Fibroblast of upper back skin (primary cell): ENCODE data around the gene TSEN2.
"Not testable (repeated sequence)": the region's sequence is repeated elsewhere in the genome, so short reads cannot be mapped to it uniquely, and the experiment has no call there.

Experiments
- DNase-seq: peaks from one replicate; pipeline ENCODE4 v3.0.0-alpha.2; 2013

The TSEN2 gene

GRCh38 chr3:12507591-12508281, 23.5 kb downstream of the TSEN2 start:
- peak; percentile 71 for DNase-seq

GRCh38 chr3:12508291-12508700, 24.0 kb downstream of the TSEN2 start:
- peak; percentile 99 for DNase-seq

- DNase-seq: no peak
Measured at GRCh38 chr3:12509466-12509865, 25.2 kb downstream of the TSEN2 start.

GRCh38 chr3:12512534-12513118, 28.3 kb downstream of the TSEN2 start:
- DNase-seq: no peak

- no peak for DNase-seq
Measured at GRCh38 chr3:12513694-12514446, 29.6 kb downstream of the TSEN2 start.

- no peak for DNase-seq
Measured at GRCh38 chr3:12515631-12516030, 31.4 kb downstream of the TSEN2 start.

- DNase-seq: no peak
Measured at GRCh38 chr3:12516873-12517272, 32.6 kb downstream of the TSEN2 start.

GRCh38 chr3:12518261-12519028, 34.2 kb downstream of the TSEN2 start:
- no peak for DNase-seq

GRCh38 chr3:12521010-12521409, 36.7 kb downstream of the TSEN2 start:
- no peak for DNase-seq

- no peak for DNase-seq
Measured at GRCh38 chr3:12522721-12523120, 38.4 kb downstream of the TSEN2 start.

- DNase-seq: peak; percentile 6
Measured at GRCh38 chr3:12527757-12528143, 43.5 kb downstream of the TSEN2 start.

- DNase-seq: no peak
Measured at GRCh38 chr3:12532182-12532581, 47.9 kb downstream of the TSEN2 start.

GRCh38 chr3:12536423-12536822, 52.1 kb downstream of the TSEN2 start:
- DNase-seq: peak; percentile 25

- DNase-seq: no peak
Measured at GRCh38 chr3:12541625-12542024, 57.3 kb downstream of the TSEN2 start.

GRCh38 chr3:12543497-12543896, 59.2 kb downstream of the TSEN2 start:
- DNase-seq: not testable (repeated sequence)

GRCh38 chr3:12544652-12545472, 60.6 kb downstream of the TSEN2 start:
- DNase-seq: no peak

- no peak for DNase-seq
Measured at GRCh38 chr3:12545473-12545791, 61.2 kb downstream of the TSEN2 start, which contains the start of gene MKRN2OS. TSS of gene MKRN2OS (minus strand) at chr3:12545499. CDS start at chr3:12545464, 35 bp downstream.

- DNase-seq: no peak
Measured at GRCh38 chr3:12549971-12550760, 65.9 kb downstream of the TSEN2 start.

- peak; percentile 27 for DNase-seq
Measured at GRCh38 chr3:12553921-12554391, 69.7 kb downstream of the TSEN2 start.

- no peak for DNase-seq
Measured at GRCh38 chr3:12556314-12556689, 72.0 kb downstream of the TSEN2 start.

- DNase-seq: peak; percentile 79
Measured at GRCh38 chr3:12556690-12557472, 72.6 kb downstream of the TSEN2 start, which contains the start of gene MKRN2. TSS of gene MKRN2 (plus strand) at chr3:12557087. CDS start at chr3:12557151, 64 bp downstream.
